Nucleus accumbens (tissue), 56 donors: ENCODE measurements around the gene RFC5.
"Not testable (repeated sequence)": the region's sequence is repeated elsewhere in the genome, so short reads cannot be mapped to it uniquely, and the experiment has no call there.

ENCODE experiments used
- DNase-seq, 56 donors: peaks; one replicate each; lab custom pipeline; 2025; lab: John Stamatoyannopoulos, UW

The RFC5 gene

GRCh38 chr12:118065380-118065779, 48.9 kb downstream of the RFC5 start:
- no peak for DNase-seq

- DNase-seq = no peak
Measured at GRCh38 chr12:118068445-118068844, 51.9 kb downstream of the RFC5 start.

GRCh38 chr12:118070650-118071049, 54.1 kb downstream of the RFC5 start:
- no peak for DNase-seq

GRCh38 chr12:118073768-118074167, 57.3 kb downstream of the RFC5 start:
- no peak for DNase-seq

- not testable (repeated sequence) for DNase-seq
Measured at GRCh38 chr12:118081521-118081920, 65.0 kb downstream of the RFC5 start.
